GM12874 (cell line): ENCODE results near the gene HSF4.

Experiments
- CTCF ChIP-seq: IDR thresholded peaks from 2 replicates; pipeline ENCODE4 v1.5.1; 2011; ENCODE audit warnings: low read depth, mild to moderate bottlenecking, control low read depth, low read length, moderate library complexity; ENCODE audit not compliant: insufficient read depth

The HSF4 gene

GRCh38 chr16:67177743-67178699 is 13.5 kb downstream of the HSF4 start:
- no peak for TF ChIP-seq CTCF

- peak; percentile 32 for TF ChIP-seq CTCF
Observed at GRCh38 chr16:67179421-67180080, 15.0 kb downstream of the HSF4 start.

- TF ChIP-seq CTCF: no peak
Observed at GRCh38 chr16:67180166-67180565, 15.6 kb downstream of the HSF4 start.

- no peak for TF ChIP-seq CTCF
Observed at GRCh38 chr16:67181346-67181745, 16.8 kb downstream of the HSF4 start.

GRCh38 chr16:67182288-67182687 is 17.7 kb downstream of the HSF4 start:
- no peak for TF ChIP-seq CTCF

- no peak for TF ChIP-seq CTCF
Observed at GRCh38 chr16:67183284-67183626, 18.7 kb downstream of the HSF4 start.

- TF ChIP-seq CTCF: no peak
Observed at GRCh38 chr16:67183627-67184452, 19.3 kb downstream of the HSF4 start, which contains the start of gene MATCAP1. MATCAP1 (minus strand) TSS chr16:67183963; CDS start chr16:67180610, 3,353 bp downstream.
